ENCODE results near the gene STAG2.

DNA sequence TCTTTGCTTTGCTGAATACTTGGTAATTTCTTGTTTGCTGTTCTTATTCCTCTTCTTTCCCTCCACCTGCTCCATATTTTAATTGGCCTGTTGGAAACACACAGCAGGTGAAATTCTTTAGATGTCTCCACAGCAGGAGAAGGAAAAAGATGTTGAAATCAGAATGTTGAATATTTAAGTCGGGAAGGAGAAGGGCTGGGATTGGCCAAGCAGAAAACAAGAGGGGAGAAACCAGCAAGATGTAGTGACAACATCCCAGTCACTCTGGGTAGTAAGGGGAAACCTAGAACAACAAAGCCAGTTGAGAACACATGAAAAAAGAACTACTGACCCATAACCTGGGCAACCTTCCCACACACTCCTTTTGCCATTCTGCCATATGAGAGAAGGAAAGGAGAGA lies 37.3 kb upstream of the STAG2 start:
- TF ChIP-seq, protein P1, sequence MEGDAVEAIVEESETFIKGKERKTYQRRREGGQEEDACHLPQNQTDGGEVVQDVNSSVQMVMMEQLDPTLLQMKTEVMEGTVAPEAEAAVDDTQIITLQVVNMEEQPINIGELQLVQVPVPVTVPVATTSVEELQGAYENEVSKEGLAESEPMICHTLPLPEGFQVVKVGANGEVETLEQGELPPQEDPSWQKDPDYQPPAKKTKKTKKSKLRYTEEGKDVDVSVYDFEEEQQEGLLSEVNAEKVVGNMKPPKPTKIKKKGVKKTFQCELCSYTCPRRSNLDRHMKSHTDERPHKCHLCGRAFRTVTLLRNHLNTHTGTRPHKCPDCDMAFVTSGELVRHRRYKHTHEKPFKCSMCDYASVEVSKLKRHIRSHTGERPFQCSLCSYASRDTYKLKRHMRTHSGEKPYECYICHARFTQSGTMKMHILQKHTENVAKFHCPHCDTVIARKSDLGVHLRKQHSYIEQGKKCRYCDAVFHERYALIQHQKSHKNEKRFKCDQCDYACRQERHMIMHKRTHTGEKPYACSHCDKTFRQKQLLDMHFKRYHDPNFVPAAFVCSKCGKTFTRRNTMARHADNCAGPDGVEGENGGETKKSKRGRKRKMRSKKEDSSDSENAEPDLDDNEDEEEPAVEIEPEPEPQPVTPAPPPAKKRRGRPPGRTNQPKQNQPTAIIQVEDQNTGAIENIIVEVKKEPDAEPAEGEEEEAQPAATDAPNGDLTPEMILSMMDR (IDR thresholded peaks at IDR 0.05; ENCODE audit: extremely low read depth in 1 of 2, insufficient read depth in 1 of 2, low read depth in 1 of 2, low read length in 2 of 2), result no peak
- TF ChIP-seq POLR2A (IDR thresholded peaks at IDR 0.05; ENCODE audit: low read depth, low read length) (no peak), JUN (IDR thresholded peaks at IDR 0.05; ENCODE audit: borderline replicate concordance, insufficient read depth, insufficient read length, low read depth) (no peak), POLR2AphosphoS5 (IDR thresholded peaks at IDR 0.05; ENCODE audit: insufficient read depth, low read depth, low read length) (no peak), EZH2 (IDR thresholded peaks at IDR 0.05; ENCODE audit: borderline replicate concordance, low read depth, low read length, severe bottlenecking) (no peak), MYC (IDR thresholded peaks at IDR 0.05; ENCODE audit: low read depth, low read length) (no peak), FOS (IDR thresholded peaks at IDR 0.05; ENCODE audit: borderline replicate concordance, insufficient read depth, low read length) (no peak), GATA2 (IDR thresholded peaks at IDR 0.05; ENCODE audit: insufficient read depth, insufficient read length, low read depth, low read length) (no peak)
- TF ChIP-seq, protein P2, sequence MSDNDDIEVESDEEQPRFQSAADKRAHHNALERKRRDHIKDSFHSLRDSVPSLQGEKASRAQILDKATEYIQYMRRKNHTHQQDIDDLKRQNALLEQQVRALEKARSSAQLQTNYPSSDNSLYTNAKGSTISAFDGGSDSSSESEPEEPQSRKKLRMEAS (IDR thresholded peaks at IDR 0.05; ENCODE audit: insufficient read depth, insufficient read length), result no peak

Measured in endothelial cell of umbilical vein (primary cell).